Peyer's patch (tissue), 4 donors: ENCODE results near the gene TLL2. TPM values are rescaled to one million over a fixed set of nuclear protein-coding genes. Genes with fewer than 3 reads are reported as not detected.
A peak's percentile ranks its signal among the peaks of the same experiment; 100 is the strongest.

ENCODE experiments used
- DNase-seq, 3 donors: peaks; one replicate each; pipeline ENCODE4 v3.0.0-alpha.2; 2017 to 2019
- H3K27ac ChIP-seq, 4 donors: fragments of 200-600 bp; sonication (generic); one replicate each; pipeline ENCODE4 v1.5.1; 2016 to 2019
- H3K27me3 ChIP-seq, 2 donors: fragments of 200-600 bp; sonication (generic); one replicate each; pipeline ENCODE4 v1.5.1; 2019
- H3K36me3 ChIP-seq, 3 donors: fragments of 200-600 bp; sonication (generic); one replicate each; pipeline ENCODE4 v1.5.1; 2016 to 2019
- H3K4me1 ChIP-seq, 4 donors: fragments of 200-600 bp; sonication (generic); one replicate each; pipeline ENCODE4 v1.5.1; 2016 to 2019
- H3K4me3 ChIP-seq, 4 donors: fragments of 200-600 bp; sonication (generic); 1 replicate in 3 of 4; 2 replicates in 1 of 4; pipeline ENCODE4 v1.5.1; 2016 to 2019; ENCODE audit warnings: mild to moderate bottlenecking in 1 of 4
- H3K9me3 ChIP-seq, 4 donors: fragments of 200-600 bp; sonication (generic); one replicate each; pipeline ENCODE4 v1.5.1; 2016 to 2019; ENCODE audit warnings: mild to moderate bottlenecking in 1 of 4
- POLR2A ChIP-seq, 2 donors: fragments of 450-650 bp; IDR thresholded peaks; one replicate each; pipeline ENCODE4 v1.5.1; 2017; ENCODE audit warnings: antibody characterized with exemption in 2 of 2, mild to moderate bottlenecking in 2 of 2, moderate library complexity in 2 of 2
- total RNA-seq, 4 donors: library from RNA; depleted of rRNA; stranded (reverse); fragments of >200 nt; gene quantifications; one replicate each; pipeline ENCODE4 v1.1.0, GENCODE V29; 2016
- TF ChIP-seq, protein P1 (sequence below), 6 experiments: fragments of 450-650 bp in 4 of 6; fragments of 200-600 bp in 2 of 6; sonication (generic) in 1 of 6; IDR thresholded peaks; one replicate each; pipeline ENCODE4 v1.5.1; 2017 to 2019; ENCODE audit warnings: antibody characterized with exemption in 6 of 6, mild to moderate bottlenecking in 3 of 6, moderate library complexity in 1 of 6

Gene TLL2
- total RNA-seq, 4 donors from 2014 or later, result 0.27 to 0.83 (median 0.38) TPM; not detected in 1

DNA sequence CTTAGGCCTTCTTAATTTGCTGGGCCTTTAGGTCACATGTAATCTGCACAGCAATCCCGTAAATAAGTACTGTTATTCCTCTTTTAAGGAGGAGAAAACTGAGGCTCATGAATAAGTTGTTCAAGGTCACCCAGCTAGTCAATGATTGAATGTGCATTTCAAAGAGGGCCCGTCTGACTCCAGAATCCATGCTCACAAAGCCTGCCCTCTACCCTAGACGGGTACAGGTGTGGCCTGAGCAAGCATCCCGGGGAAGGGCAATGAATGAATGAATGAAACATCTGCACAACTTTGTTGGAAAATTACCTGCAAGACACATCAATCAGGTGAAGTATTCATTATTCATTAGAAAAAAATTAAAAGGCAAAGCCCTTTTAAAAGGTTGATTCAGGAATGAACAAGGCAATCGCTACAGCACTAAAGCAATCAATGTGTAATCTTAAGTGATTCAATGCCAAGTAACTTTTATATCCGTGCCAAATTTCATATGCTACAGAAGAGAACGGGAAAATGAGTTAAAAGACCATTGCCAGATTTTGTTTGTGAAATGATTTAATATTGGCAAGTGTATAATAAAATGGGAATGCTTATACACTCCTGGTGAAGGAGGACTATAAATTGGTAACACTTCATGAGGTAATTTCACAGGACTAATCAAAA is 61.1 kb downstream of the TLL2 start:
- Histone ChIP-seq H3K36me3 (no peaks in the 10 kb centered on the region), H3K9me3 (no peaks in the 10 kb centered on the region), H3K27ac (no peak overlapping the region), H3K4me1 (no peaks in the 10 kb centered on the region), H3K27me3 (no peaks in the 10 kb centered on the region), H3K4me3 (no peak overlapping the region)
- TF ChIP-seq POLR2A (IDR thresholded peaks at IDR 0.05), result no peak
- TF ChIP-seq, protein P1, sequence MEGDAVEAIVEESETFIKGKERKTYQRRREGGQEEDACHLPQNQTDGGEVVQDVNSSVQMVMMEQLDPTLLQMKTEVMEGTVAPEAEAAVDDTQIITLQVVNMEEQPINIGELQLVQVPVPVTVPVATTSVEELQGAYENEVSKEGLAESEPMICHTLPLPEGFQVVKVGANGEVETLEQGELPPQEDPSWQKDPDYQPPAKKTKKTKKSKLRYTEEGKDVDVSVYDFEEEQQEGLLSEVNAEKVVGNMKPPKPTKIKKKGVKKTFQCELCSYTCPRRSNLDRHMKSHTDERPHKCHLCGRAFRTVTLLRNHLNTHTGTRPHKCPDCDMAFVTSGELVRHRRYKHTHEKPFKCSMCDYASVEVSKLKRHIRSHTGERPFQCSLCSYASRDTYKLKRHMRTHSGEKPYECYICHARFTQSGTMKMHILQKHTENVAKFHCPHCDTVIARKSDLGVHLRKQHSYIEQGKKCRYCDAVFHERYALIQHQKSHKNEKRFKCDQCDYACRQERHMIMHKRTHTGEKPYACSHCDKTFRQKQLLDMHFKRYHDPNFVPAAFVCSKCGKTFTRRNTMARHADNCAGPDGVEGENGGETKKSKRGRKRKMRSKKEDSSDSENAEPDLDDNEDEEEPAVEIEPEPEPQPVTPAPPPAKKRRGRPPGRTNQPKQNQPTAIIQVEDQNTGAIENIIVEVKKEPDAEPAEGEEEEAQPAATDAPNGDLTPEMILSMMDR (IDR thresholded peaks at IDR 0.05), result no peak
- DNase-seq, result no peak

DNA sequence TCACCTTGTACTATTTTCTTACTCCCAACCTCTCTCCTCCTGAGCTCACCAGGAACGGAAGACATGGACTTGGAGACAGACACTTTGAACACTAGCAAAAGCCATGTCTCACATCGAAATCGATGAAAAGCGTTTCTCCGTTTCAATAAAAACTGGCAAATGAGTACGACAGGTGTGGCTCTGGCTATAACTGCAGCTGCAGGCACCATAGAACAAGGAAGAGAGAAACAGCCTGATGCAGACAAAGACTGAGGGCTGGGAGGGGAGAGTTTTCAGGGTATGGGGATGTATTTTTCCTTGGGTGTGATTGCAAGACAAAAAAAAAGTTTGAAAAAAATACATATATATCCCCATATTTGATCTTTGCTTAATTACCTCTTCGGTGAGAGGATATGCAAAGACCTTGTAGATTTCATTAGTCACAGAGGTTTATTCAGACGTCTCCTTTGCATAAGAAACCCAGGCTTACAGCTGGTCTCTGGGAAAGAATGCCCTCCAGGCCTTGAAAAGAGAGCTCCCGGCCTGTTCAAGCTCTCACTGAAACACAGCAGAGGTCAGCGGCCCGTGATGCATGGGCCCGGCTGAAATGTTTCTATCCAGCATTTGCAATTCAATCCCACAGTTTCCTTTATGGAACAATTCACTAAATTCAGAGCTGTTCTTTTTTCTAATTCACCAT is 63.1 kb downstream of the TLL2 start:
- TF ChIP-seq, protein P1 (IDR thresholded peaks at IDR 0.05), result no peak
- TF ChIP-seq POLR2A (IDR thresholded peaks at IDR 0.05), result no peak
- no peak for DNase-seq

DNA sequence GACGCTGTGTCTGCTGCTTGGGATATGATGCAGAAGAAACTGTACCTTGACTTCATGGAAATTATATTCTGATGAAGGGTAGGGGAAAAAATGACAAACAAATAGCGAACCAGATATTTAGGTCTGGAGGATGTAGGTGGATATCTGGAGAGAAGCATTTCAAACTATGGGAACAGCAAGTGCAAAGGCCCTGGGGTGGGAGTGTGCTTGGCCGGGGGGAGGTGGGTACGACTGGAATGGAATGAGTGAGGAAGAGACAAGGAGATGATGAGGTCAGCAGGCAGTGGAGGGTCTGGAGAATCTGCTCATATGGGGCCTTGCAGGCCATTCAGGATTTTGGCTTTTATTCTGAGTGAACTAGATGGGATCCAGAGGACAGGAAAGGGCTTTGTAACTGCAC is 65.2 kb downstream of the TLL2 start:
- no peak for TF ChIP-seq POLR2A (IDR thresholded peaks at IDR 0.05)
- TF ChIP-seq, protein P1 (IDR thresholded peaks at IDR 0.05), result no peak
- H3K9me3 ChIP-seq, result no peaks in the 10 kb centered on the region
- H3K36me3 ChIP-seq, result no peaks in the 10 kb centered on the region
- H3K27me3 ChIP-seq, result no peaks in the 10 kb centered on the region
- no peak for DNase-seq
- H3K27ac ChIP-seq, result no peak overlapping the region
- no peaks in the 10 kb centered on the region for H3K4me1 ChIP-seq
- H3K4me3 ChIP-seq, result no peak overlapping the region

More for the DNA sequence above, 63.1 kb downstream of the TLL2 start:
- H3K27ac ChIP-seq, result no peak overlapping the region
- H3K27me3 ChIP-seq, result no peaks in the 10 kb centered on the region
- no peak overlapping the region for H3K4me3 ChIP-seq
- H3K9me3 ChIP-seq, result no peaks in the 10 kb centered on the region
- H3K36me3 ChIP-seq, result no peaks in the 10 kb centered on the region
- no peaks in the 10 kb centered on the region for H3K4me1 ChIP-seq

DNA sequence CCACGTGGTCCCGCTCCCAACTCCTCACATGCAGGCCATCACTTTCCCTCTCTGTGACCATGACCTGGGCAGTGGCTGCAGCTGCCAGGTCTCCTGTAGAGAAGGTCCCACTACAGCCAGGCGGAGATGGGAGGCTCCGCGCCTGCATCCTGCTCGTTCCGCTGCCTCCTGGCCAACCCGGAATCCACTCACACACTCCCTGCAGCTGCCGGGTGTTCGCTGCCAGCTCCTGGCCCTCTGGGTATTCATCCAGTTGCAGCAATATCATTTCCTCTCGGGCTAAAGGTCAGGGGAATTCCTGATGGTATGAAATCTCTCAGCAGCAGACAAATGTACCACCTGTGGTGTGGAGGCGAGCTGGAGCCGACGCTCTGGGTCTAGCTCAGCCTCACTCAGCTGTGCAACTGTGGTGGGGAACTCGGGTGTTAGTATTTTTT is 65.7 kb downstream of the TLL2 start:
- TF ChIP-seq, protein P1 (IDR thresholded peaks at IDR 0.05), result no peak
- DNase-seq, result peak in 1 of 3 donors; percentile 49
- no peaks in the 10 kb centered on the region for H3K9me3 ChIP-seq
- no peaks in the 10 kb centered on the region for H3K36me3 ChIP-seq
- no peaks in the 10 kb centered on the region for H3K27me3 ChIP-seq
- no peaks in the 10 kb centered on the region for H3K4me1 ChIP-seq
- H3K27ac ChIP-seq, result no peak overlapping the region
- H3K4me3 ChIP-seq, result no peak overlapping the region

DNA sequence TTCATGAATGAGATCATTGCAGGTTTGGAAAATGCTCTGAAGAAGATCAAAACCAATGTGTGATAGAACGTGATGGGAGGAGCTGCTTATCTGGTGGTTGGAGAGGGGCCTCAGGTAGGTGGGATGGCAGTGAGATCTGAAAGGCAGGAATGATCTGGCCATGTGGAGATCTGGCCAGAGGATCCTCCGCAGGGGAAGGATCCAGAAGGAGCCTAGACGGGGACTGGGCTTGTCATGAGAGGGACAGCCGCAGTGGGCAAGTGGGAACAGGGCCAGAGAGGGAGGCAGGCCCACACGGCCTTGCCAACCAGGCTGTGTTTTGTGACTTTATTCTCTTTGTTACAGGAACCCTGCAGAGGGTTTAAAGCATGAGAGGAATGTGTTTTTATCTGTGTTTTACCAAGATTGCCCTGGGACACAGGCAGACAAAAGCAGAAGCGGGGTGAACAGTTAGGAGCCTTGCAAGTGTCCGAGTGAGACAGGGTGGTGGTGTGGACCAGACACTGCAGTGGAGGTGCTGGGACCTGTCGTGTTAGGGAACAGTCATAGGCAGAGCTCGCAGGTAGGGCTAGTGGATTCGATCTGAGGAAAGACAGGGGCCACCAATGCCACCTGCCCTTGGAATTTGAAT is 66.6 kb downstream of the TLL2 start:
- Histone ChIP-seq H3K27me3 (no peaks in the 10 kb centered on the region), H3K4me1 (no peaks in the 10 kb centered on the region), H3K4me3 (no peak overlapping the region), H3K36me3 (no peaks in the 10 kb centered on the region), H3K27ac (no peak overlapping the region), H3K9me3 (no peaks in the 10 kb centered on the region)
- DNase-seq, result no peak
- TF ChIP-seq, protein P1 (IDR thresholded peaks at IDR 0.05), result no peak
- TF ChIP-seq POLR2A (IDR thresholded peaks at IDR 0.05), result no peak
